Stimulated activated CD4-positive, alpha-beta T cell treated with anti-CD3 and anti-CD28 coated beads, Interleukin-2, amount 100 ng/mL, for 48 hours (primary cell): ENCODE results near the gene TGFBI.

ENCODE experiments used
- DNase-seq, 2 donors: peaks; one replicate each; pipeline ENCODE4 v3.0.0-alpha.2; 2020

Gene TGFBI

DNA sequence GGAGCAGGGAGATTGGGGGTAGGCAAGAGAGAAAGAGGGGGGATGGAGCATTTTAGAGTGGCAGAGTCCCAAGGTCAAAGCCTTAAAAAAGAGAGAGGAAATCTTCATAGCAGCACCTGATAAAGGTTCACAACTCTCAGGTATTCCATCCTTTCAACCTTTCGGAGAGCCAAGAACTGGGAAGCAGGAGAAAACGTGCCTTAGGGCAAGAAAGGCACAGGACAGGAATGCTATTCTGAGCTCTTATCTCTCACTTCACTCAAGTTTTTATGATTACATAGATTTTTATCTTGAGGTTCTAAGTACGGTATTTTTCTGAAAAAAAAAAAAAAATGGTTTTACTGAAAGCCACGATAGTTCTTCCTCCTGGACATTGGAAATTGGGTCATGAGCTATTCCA lies 69.4 kb downstream of the TGFBI start:
- no peak for DNase-seq

DNA sequence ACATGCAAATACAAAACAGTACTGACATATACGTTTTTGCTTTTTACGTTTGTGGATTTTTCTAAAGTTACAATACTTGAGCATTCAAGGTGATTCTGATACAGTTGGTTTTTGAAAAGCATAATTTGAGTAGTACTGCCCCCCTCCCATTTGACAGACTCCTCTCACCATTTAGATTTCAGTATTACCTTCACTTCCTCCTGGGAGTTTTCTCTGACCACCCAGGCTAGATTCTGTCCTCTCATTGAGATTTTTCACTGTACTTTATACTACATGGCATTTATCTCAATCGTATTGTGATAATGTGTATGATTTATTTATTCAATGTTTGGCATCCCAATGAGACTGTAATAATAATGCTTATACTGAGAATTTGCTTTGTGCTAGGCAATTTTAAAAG lies 71.1 kb downstream of the TGFBI start:
- DNase-seq: no peak

DNA sequence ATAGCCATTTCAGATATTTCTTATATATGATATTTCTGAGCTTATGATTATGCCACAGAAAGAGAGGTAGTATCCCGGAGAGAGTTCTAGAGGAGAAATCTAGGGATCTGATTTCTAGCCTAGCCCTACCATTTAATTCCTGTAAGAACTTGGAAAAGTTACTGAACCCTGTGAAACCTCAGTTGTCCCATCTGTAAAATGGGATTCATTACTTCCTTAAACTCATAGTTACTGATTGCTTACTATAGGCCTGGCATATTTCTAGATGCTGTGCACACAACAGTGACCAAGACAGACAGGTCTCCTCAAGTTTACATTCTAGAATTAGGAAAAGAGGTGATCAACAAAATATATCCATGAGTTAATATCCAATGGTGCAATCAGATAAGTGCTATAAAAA lies 73.1 kb downstream of the TGFBI start:
- no peak for DNase-seq

DNA sequence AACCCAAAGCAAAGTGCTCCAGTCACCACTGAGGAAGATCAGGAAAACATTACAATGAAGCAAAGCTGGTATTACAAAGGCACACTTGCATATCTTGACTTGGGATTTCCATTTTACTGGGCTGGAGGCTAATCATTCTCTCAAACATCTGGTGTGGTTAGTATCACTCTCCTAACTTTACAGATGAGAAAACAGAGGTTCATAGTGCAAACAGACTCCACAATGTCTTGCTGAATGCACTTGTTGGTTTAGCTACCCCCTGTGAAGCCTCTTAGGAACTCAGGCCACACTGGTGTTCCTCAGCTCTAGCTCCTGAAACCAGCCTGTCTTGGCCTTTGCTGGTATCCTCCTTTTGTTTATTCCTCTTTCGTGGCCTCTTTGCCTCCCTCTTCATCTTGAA lies 74.3 kb downstream of the TGFBI start:
- DNase-seq: no peak

DNA sequence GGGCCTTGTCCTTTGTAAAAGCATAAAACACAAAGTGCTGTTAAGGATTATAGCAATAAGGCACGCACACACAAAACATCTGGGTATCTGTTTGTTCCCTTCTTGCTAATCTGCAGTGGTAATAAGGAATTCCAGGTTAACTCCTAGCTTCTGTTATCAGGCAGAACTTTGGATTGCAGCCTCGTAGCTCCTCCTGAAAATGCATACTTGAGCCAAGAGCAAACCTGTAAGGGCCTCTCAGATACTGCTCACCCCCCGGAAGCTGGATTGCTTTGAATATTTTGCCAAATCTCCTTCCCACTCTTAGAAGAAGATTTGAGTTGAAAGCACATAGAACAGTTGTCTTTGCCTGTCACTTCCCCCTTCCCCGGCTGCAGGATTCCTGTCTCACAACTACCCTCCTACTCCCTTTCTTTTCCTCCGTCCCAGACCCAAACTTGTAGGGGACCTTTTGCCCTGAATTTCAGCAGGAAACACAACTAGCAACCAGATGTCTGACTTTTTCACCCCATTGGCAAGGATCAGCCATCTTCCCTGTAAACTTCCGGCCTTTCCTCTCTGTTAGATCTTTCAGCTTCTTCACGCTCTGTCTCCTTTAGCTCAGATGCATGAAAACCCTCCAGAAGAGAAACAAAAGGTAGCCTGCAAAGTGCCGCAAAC lies 75.6 kb downstream of the TGFBI start:
- no peak for DNase-seq

DNA sequence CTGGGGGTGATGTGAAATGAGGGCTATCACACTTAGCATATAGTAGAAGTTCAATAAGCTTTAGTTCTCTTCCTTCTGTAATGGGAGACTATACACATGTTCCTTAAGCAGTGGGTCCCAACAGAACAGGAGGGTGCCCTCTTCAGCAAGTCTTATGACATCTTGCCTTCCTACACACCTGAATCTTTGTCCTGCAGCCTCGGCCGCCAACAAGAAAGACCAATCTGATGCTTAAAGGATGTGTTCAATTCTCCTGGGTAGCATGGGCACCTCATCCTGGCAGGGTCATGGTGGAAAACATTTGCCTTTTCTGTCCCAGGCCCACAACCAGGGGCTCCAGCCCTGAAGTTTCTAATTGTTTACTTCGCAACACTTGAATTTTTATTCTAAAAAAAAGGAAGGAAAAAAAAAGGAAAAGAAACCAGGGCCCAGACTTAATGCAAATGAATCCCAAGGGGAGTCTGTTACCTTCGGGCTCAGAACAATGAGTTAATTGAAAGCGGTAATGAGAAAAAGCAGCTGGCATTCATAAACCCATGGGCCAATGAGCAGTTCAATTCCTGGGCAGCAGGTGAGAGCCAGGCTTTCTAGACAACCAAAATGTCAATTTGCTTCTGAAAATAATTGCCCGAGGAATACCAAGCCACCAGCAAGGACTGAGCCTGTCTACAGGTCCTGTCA lies 77.7 kb downstream of the TGFBI start:
- no peak for DNase-seq

DNA sequence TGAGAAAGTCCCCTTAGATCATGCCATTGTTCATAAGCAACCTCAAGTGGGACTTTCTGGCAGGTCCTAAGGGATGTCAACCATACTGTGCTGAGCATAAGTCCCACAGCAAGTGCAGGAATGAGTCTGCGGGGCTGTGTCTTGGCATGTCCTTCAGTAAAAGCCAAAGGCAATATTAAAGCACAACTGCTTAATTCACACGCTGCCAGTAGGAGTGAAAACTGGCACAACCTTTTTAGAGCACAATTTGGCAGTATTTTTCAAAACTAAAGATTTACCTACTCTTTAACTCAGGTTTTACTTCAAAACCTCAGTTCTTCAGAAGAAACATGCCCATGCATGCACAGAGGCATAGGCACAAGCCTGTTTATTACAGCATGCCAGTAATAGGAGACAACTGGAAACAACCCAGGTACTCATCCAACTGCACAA lies 79.4 kb downstream of the TGFBI start:
- no peak for DNase-seq

DNA sequence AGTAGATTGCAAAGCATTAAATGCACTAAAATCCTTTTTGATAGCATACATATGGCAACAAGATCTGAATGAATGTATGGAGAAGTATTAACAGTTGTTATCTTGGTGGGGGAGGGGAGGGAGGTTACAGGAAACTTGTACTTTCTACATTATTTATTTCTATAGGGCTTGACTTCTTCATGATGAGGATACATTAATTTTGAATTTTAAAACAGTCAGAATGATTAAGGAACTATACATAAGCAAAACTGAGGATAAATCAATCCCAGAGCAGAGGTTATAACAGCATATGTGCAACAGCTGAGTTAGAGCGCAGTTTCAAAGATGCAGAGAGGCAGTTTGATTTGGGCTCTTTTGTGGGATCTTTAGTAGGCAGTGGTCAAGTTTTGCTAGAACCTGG lies 80.0 kb downstream of the TGFBI start:
- DNase-seq: no peak

DNA sequence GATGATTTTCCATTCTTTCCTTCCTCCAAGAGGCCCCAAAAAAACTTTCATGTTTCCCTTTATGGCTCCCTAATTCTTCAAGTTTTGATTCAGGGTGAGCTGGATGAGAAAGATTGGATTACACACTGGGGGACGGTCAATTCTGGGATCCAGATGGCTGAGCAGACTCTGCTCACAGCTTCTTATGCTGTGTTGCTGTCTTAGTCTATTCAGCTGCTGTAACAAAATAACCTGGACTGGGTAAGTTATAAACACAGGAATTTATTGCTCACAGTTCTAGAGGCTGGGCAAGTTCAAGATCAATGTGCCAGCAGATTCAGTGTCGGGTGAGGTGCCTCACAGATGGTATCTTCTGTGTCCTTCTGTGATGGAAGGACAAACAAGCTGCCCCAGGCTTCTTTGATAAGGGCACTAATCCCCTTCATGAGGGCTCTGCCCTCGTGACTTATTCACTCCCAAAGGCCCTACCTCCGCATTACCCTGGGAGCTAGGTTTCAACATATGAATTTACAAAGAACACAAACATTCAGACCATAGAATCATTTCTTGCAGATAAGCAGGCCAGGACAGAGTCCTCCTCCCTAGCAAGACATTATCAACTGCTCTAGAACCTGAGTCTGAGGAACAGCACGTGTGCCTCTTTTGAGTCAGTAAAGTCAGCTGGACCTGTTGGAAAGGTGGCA lies 80.8 kb downstream of the TGFBI start:
- DNase-seq: no peak
